Tongue (tissue), 2 donors: Measurements from ENCODE around the gene FGGY. TPM values are rescaled to one million over a fixed set of nuclear protein-coding genes. Genes with fewer than 3 reads are reported as not detected.
"Not testable (repeated sequence)": the region's sequence is repeated elsewhere in the genome, so short reads cannot be mapped to it uniquely, and the experiment has no call there.

Experiments
- DNase-seq: peaks from one replicate; pipeline ENCODE4 v3.0.0-alpha.2; 2015
- total RNA-seq: library from RNA; depleted of rRNA; stranded (reverse); fragments of >200 nt; gene quantifications from one replicate; pipeline ENCODE4 v1.2.3, GENCODE V29; 2014

FGGY gene
- total RNA-seq, 1 donor from 2014 or later: 80.4 TPM

- peak; percentile 27 for DNase-seq
Measured at GRCh38 chr1:59514061-59514909, 217.4 kb downstream of the FGGY start.

- no peak for DNase-seq
Measured at GRCh38 chr1:59516881-59517280, 220.0 kb downstream of the FGGY start.

DNA sequence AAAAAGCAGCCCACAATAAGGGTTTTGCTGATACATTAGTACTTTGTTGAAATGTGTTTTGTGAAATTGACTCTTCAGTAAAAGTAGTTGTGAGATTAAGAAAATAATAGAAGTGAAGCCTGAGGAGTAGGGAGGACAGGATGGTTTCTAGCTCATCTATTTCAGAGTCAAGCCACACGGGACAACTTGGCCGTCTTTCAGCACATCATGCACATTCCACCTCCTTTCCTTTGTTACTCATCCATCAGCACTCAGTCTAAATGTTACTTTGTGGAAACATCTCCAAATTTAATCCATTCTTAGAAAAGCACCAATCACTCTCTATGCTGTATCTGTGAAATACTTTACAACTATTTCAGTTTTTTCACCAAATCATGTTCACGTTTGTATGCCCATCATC is 223.3 kb downstream of the FGGY start:
- DNase-seq: no peak

- DNase-seq: peak; percentile 37
Measured at GRCh38 chr1:59520827-59521418, 224.0 kb downstream of the FGGY start.

DNA sequence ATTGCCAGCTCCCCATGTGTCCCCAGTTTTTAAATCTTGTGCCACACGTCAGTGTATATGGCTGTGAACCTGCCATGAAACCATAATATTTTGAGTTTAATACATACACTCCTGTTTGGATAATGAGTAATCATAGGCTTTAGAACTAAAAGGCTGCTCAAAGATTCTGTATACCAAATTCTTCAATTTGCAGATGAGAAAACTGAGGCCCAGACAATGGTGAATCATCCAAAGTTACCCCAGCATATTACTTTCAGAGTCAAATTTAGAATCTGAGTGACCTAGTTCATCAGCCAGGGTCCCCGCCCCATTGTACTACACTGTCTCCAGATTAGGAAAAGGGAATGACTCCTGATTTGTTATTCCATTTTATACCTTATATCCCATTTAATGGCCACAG is 224.6 kb downstream of the FGGY start:
- no peak for DNase-seq

DNA sequence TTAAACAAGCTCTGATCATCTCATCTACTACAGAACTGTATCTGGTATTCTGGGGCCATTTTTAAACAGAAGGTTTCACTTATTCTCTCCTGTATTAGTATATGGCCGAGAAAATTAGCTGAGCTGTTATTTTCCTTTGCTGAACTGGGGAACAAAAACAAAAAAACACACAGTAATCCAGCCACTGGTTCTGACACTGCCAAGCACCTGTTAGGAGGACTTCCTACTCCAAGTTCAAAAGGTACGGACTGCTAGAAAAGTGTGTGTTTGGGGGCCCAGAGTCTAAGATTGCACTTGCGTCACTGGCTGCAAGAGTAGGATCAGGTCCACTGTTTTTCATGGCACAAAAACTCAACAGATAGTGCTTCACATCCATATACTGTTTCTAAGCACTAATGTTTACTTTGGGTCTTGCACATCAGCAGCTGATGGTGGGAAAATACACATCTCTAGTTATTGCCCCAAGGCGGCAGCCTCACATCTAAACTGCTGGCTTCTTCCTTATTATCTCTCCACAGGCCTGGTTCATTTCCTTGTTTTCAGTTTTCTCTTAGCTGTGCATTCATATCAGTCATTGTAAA is 226.1 kb downstream of the FGGY start:
- no peak for DNase-seq

DNA sequence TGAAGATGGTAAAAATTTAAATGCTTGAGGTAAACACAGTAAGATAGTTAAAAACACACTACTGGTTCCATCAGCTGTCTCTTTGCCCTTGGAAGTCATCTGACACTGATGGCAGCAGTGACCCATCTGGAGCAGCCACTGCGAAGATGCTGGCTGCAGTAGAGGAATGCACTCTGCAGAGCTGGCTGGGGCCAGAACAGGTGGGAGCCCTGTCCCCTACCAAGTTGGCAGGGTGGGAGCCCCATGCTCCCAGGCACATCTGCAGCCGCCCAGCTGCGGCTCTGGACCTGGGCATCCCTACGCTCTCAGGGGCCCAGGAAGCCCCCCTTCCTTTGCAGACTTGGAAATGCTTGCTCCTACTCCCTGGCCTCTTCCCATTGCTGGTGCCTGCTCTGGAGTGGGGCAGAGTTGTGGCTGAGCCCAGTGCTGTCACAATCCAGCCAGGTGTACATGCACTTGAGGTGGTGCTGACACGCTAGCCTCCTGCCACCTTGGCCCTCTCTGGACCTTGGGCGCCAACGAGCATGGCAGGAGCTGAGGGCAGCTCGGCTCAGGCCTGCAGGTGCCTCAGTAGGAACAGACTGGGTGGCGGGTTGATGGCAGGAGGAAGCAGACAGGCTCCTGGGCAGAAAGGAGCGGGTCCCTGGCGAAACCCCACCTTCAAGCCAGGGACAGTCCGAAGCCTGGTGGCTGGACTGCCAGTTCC is 227.0 kb downstream of the FGGY start:
- peak; percentile 45 for DNase-seq

DNA sequence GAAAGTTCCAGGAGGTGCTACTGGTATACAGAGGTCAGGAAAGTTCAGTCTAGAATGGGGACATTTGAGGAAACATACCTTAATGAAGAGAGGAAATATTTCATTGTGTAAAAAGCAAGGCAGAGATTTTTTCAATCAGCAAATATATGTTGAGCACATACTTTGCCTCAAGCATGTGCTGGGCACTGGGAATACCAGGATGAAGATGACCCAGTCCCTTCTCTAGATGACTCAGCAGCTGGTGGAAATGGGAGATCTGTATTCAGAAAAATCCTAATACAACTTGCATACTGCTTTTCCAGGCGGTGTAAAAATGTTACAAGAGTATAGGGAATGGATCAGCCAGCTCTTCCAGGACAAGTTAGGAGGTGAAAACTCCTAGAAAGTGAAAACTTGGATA is 229.3 kb downstream of the FGGY start:
- DNase-seq: no peak

DNA sequence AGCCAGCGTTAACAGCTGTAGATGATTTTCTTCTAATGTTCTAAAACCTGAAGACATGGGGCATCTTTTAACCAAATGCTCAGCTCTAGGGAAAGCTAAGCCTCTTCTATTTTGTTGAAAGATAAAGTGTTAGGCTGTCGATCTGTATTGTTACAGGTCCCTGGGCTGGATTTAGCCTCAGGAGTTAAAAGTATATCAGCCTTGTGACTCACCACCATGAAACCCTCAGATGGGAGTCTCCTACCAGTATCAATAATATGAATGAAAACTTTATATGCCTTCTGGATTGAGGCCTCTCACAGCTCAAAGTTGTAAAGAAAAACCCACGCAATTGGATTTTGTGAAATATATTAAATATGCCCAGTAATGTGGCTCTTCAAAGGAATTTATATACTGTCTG is 231.6 kb downstream of the FGGY start:
- DNase-seq: no peak

DNA sequence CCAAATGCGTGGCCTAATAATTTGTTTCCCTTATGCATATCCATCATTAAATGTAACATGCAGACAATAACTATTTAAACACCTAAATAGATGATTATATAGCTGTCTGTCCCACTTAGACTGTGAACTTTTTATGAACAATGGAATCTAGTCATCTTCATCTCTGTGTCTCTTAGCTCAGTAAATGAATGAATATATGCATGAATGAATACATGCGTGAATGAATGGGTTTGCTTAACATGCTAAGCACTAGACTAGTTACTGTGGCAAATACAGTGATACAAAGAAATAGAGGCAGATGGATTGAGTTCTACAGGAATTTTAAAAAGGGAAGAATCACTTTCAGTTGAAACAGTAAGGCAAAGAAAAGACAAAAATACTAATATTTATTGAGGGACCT is 232.0 kb downstream of the FGGY start:
- DNase-seq: no peak

- DNase-seq: no peak
Measured at GRCh38 chr1:59530119-59530518, 233.2 kb downstream of the FGGY start.

- DNase-seq: no peak
Measured at GRCh38 chr1:59532102-59532501, 235.2 kb downstream of the FGGY start.

DNA sequence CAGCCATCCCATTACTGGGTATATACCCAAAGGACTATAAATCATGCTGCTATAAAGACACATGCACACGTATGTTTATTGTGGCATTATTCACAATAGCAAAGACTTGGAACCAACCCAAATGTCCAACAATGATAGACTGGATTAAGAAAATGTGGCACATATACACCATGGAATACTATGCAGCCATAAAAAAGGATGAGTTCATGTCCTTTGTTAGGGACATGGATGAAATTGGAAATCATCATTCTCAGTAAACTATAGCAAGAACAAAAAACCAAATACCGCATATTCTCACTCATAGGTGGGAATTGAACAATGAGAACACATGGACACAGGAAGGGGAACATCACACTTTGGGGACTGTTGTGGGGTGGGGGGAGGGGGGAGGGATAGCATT is 241.6 kb downstream of the FGGY start:
- not testable (repeated sequence) for DNase-seq

GRCh38 chr1:59539961-59540681 is 243.2 kb downstream of the FGGY start:
- no peak for DNase-seq

- no peak for DNase-seq
Measured at GRCh38 chr1:59541161-59541560, 244.3 kb downstream of the FGGY start.

GRCh38 chr1:59541891-59542290 is 245.0 kb downstream of the FGGY start:
- no peak for DNase-seq

- DNase-seq: no peak
Measured at GRCh38 chr1:59543211-59543668, 246.3 kb downstream of the FGGY start.

DNA sequence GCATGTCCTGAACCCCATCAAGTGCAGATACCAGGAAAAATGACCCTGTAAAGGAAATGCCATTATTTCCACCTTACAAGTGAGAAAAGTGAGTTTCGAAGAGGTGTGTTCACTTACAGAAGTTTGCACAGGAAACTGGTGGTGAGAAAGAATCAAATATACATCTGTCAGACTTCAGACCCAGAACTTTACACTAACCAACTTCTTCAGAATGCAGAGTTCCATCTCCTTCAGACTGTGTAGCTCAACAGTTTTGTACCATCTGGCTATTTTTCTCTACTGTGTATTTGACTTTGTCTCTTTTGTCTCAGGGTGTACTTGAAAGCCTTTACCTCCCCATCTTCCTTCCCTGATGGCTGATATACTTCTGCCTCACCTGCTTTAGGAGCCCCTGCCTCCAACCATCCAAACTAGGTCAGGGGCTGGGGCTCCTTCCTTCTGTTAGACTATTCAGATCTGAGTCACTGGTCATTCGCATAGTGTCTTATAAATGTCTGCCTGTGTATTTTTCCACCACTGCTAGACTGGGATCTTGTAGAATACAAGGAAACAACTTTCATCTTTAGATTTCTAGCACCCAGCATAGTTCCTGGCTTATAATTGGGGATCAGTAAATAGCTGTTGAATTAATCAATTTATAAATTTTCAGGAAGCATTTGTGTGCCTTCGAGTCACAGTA is 247.9 kb downstream of the FGGY start:
- no peak for DNase-seq

DNA sequence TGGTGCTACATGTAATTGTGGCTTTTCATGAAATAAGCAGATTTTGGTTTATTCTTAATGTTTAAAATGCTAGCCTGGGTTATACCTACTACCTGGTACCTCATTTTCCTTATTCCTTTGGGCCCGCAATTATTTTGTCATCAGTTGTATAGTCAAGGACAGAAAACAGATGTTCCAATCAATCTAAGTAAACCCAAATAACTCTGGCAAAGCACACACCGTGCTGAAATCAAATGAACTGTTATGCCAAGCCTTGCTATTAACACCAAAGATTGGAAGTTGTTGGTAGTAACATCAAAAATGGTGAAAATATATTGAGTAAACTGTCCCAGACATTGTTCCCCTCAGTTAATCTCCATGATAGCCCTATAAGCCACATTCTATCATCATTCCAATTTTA is 248.9 kb downstream of the FGGY start:
- DNase-seq: no peak

DNA sequence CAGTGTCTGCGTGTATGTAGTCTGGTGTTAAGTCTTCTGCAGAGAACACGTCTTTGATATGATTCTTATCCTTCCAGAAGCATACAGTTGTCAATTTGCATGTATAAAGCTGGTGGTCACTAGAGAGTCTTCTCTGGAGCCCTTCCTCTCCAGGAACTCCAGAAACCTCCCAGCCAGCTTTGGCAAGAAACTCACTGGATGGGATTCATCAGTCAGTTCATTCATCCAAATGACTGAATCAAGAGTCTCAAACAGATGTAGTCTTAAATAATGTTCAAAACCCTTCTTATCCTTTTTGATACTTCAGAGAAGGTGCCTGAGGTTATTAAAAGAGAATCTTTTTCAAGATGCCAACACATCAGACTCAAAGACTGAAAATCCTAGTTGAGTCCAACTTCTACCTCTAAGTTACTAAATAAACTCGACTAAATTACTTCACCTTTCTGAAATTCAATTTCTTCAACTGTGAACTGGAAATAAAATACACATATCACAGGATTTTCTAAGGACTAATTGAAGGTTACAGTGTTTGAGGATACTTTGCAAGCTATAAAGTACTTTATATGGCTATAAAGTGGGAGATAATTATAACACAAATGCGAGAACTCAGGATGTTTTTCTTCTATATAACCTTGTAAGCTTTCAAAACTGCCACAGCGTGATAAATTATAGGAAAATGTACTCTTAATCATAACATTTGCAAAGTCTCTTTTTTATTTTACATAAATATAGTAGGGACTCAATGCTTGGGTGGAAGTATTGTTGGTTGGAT is 252.4 kb downstream of the FGGY start:
- DNase-seq: no peak

DNA sequence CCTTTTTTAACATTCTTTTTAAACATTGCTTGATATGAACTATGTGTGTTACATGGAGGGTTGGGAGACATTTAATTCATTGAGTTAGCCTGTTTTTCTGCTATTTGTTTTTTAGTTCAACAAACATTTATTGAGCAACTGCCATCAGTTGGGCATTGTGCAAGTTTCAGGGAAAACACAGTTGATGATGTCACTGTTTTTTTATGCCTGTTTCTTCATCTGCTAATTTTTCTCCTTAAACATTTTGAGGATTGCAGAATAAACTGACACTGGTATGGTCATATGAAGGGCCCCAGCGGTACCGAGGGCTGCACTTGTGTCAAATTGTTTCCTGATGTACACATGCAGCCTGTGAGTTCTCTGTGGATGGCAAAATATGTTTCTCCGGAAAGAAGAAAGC is 253.0 kb downstream of the FGGY start:
- DNase-seq: no peak
